Skeletal muscle tissue (tissue), 4 donors: ENCODE measurements around the gene VAV2. TPM values are rescaled to one million over a fixed set of nuclear protein-coding genes. Genes with fewer than 3 reads are reported as not detected.
"Not testable (repeated sequence)": the region's sequence is repeated elsewhere in the genome, so short reads cannot be mapped to it uniquely, and the experiment has no call there.

Experiments
- H3K27ac ChIP-seq: one replicate; pipeline ENCODE4 v1.7.0; 2013; ENCODE audit warnings: mild to moderate bottlenecking, low read depth, low read length, inconsistent platforms
- H3K27me3 ChIP-seq, 3 donors: one replicate each; pipeline ENCODE4 v1.7.0; 2013; ENCODE audit warnings: low read length in 3 of 3; ENCODE audit not compliant: control insufficient read depth in 3 of 3, insufficient read depth in 3 of 3
- H3K36me3 ChIP-seq, 3 donors: one replicate each; pipeline ENCODE4 v1.7.0; 2013; ENCODE audit warnings: low read length in 3 of 3; ENCODE audit not compliant: control insufficient read depth in 3 of 3, insufficient read depth in 3 of 3
- H3K4me1 ChIP-seq, 3 donors: one replicate each; pipeline ENCODE4 v1.7.0; 2013; ENCODE audit warnings: low read length in 3 of 3, mild to moderate bottlenecking in 3 of 3; ENCODE audit not compliant: control insufficient read depth in 3 of 3, insufficient read depth in 3 of 3
- H3K4me3 ChIP-seq, 3 donors: one replicate each; pipeline ENCODE4 v1.7.0; 2013; ENCODE audit warnings: low read length in 3 of 3
- H3K9ac ChIP-seq, 3 donors: one replicate each; pipeline ENCODE4 v1.7.0; 2013; ENCODE audit warnings: low read length in 3 of 3, mild to moderate bottlenecking in 3 of 3, moderate library complexity in 2 of 3, low read depth in 1 of 3
- H3K9me3 ChIP-seq, 3 donors: one replicate each; pipeline ENCODE4 v1.7.0; 2013; ENCODE audit warnings: low read length in 3 of 3; ENCODE audit not compliant: control insufficient read depth in 3 of 3
- total RNA-seq: library from RNA; depleted of rRNA; stranded (reverse); fragments of >200 nt; gene quantifications from one replicate; pipeline ENCODE4 v1.2.3, GENCODE V29; 2014
- donor health status: Osteomylitis.

VAV2 gene
- total RNA-seq, 1 donor from 2014 or later = 9.9 TPM

- Histone ChIP-seq H3K9ac (no peak overlapping the region), H3K9me3 (no peaks in the 10 kb centered on the region), H3K4me3 (no peak overlapping the region), H3K27ac (no peak overlapping the region), H3K4me1 (peaks cover 5 to 9% (median 7%) of the 10 kb centered on the region in 3 donors), H3K27me3 (peaks cover 19 to 47% (median 25%) of the 10 kb centered on the region in 3 donors), H3K36me3 (peaks cover 0 to 4% (median 0%) of the 10 kb centered on the region in 3 donors)
Measured at GRCh38 chr9:133930046-133930681, 62.0 kb downstream of the VAV2 start.

- Histone ChIP-seq H3K27me3 (peaks cover 18 to 46% (median 25%) of the 10 kb centered on the region in 3 donors), H3K9ac (no peak overlapping the region), H3K27ac (no peak overlapping the region), H3K4me3 (no peak overlapping the region), H3K4me1 (peaks cover 3 to 8% (median 7%) of the 10 kb centered on the region in 3 donors), H3K36me3 (peaks cover 0 to 4% (median 0%) of the 10 kb centered on the region in 3 donors), H3K9me3 (no peaks in the 10 kb centered on the region)
Measured at GRCh38 chr9:133929599-133929998, 62.5 kb downstream of the VAV2 start.

- H3K27me3 ChIP-seq = peaks cover 18 to 41% (median 25%) of the 10 kb centered on the region in 3 donors
- H3K4me1 ChIP-seq = peaks cover 3 to 8% (median 7%) of the 10 kb centered on the region in 3 donors
- peaks cover 0 to 4% (median 0%) of the 10 kb centered on the region in 3 donors for H3K36me3 ChIP-seq
- no peaks in the 10 kb centered on the region for H3K9me3 ChIP-seq
- H3K4me3 ChIP-seq = no peak overlapping the region
- H3K27ac ChIP-seq = no peak overlapping the region
- no peak overlapping the region for H3K9ac ChIP-seq
Measured at GRCh38 chr9:133928248-133928764, 63.8 kb downstream of the VAV2 start.

- peaks cover 0 to 4% (median 0%) of the 10 kb centered on the region in 3 donors for H3K36me3 ChIP-seq
- no peak overlapping the region for H3K27ac ChIP-seq
- peaks cover 13 to 35% (median 25%) of the 10 kb centered on the region in 3 donors for H3K27me3 ChIP-seq
- H3K9ac ChIP-seq = no peak overlapping the region
- H3K4me3 ChIP-seq = no peak overlapping the region
- no peaks in the 10 kb centered on the region for H3K9me3 ChIP-seq
- H3K4me1 ChIP-seq = peaks cover 0 to 3% (median 2%) of the 10 kb centered on the region in 3 donors
Measured at GRCh38 chr9:133927041-133927440, 65.1 kb downstream of the VAV2 start.

- H3K9me3 ChIP-seq = no peaks in the 10 kb centered on the region
- H3K9ac ChIP-seq = no peak overlapping the region
- no peak overlapping the region for H3K4me3 ChIP-seq
- H3K27me3 ChIP-seq = peaks cover 13 to 28% (median 21%) of the 10 kb centered on the region in 3 donors
- no peak overlapping the region for H3K27ac ChIP-seq
- H3K36me3 ChIP-seq = peaks cover 0 to 4% (median 0%) of the 10 kb centered on the region in 3 donors
- H3K4me1 ChIP-seq = no peaks in the 10 kb centered on the region
Measured at GRCh38 chr9:133926165-133926856, 65.8 kb downstream of the VAV2 start.

DNA sequence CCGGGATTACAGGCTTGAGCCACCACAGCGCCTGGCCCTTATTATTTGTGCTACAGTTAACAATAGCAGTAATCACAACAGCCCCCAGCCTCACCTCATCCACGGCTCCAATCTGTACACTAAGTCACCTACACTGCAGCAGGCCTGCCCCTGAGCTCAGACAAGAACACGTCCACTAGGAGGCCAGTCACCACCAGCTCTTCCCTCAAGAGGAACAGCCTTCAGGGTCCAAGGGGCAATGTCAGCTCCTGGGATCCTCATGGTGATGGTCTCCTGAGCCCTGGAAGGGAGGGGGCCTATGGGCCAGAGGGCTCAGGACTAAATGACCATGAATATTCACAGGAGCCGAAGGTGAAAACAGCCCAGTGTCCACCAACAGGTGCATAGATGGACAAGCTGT, 67.7 kb downstream of the VAV2 start:
- Histone ChIP-seq H3K36me3 (peaks cover 0 to 4% (median 0%) of the 10 kb centered on the region in 3 donors), H3K4me1 (peaks cover 2 to 6% (median 4%) of the 10 kb centered on the region in 3 donors), H3K27ac (no peak overlapping the region), H3K9ac (no peak overlapping the region), H3K27me3 (peaks cover 11 to 19% (median 16%) of the 10 kb centered on the region in 3 donors), H3K9me3 (no peaks in the 10 kb centered on the region), H3K4me3 (no peak overlapping the region)

DNA sequence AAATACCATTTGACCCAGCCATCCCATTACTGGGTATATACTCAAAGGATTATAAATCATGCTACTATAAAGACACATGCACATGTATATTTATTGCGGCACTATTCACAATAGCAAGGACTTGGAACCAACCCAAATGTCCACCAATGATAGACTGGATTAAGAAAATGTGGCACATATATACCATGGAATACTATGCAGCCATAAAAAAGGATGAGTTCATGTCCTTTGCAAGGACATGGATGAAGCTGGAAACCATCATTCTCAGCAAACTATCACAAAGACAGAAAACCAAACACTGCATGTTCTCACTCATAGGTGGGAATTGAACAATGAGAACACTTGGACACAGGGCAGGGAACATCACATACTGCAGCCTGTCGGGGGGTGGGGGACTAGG, 68.5 kb downstream of the VAV2 start:
- not testable (repeated sequence) for H3K4me3 ChIP-seq, H3K36me3 ChIP-seq, H3K9me3 ChIP-seq, H3K9ac ChIP-seq, H3K27ac ChIP-seq, H3K4me1 ChIP-seq
- peaks cover 8 to 11% (median 11%) of the 10 kb centered on the region in 3 donors for H3K27me3 ChIP-seq

DNA sequence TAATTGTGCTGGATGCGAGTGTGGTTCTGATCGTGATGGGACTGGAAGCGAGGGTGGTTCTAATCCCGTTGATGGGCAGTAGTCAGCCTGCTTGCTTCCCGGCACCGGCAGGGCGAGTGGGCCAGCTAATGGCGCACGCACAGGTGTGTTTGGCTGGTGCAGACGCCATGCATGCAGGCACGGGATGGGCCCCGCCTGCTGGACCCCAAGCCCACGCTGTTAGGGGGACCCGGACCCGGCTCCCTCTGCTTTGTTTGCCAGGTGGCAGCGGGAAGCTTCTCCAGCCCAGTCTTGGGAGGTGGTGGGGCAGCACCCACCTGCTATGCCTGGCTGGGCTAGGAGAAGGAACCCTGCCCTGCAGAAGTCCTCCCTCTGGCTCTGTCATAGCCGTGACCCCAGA, 70.3 kb downstream of the VAV2 start:
- no peak overlapping the region for H3K27ac ChIP-seq

GRCh38 chr9:133920471-133920870, 71.7 kb downstream of the VAV2 start:
- Histone ChIP-seq H3K27ac (no peak overlapping the region), H3K36me3 (peaks cover 0 to 2% (median 0%) of the 10 kb centered on the region in 3 donors), H3K9ac (no peak overlapping the region), H3K27me3 (peaks cover 6 to 18% (median 8%) of the 10 kb centered on the region in 3 donors), H3K9me3 (peaks cover 0 to 3% (median 0%) of the 10 kb centered on the region in 3 donors), H3K4me3 (no peak overlapping the region), H3K4me1 (peaks cover 2 to 15% (median 10%) of the 10 kb centered on the region in 3 donors)

More for the DNA sequence above, 70.3 kb downstream of the VAV2 start:
- H3K4me3 ChIP-seq = no peak overlapping the region
- H3K4me1 ChIP-seq = peaks cover 2 to 13% (median 4%) of the 10 kb centered on the region in 3 donors
- no peak overlapping the region for H3K9ac ChIP-seq
- no peaks in the 10 kb centered on the region for H3K36me3 ChIP-seq
- no peaks in the 10 kb centered on the region for H3K9me3 ChIP-seq
- peaks cover 5 to 13% (median 11%) of the 10 kb centered on the region in 3 donors for H3K27me3 ChIP-seq
